SK-N-SH (cell line): ENCODE data around the gene OSBPL10.

Source experiments
- CTCF ChIP-seq: fragments of 200-600 bp; sonication (generic); IDR thresholded peaks from 2 replicates; pipeline ENCODE4 v1.6.1; 2017; ENCODE audit warnings: antibody characterized with exemption, mild to moderate bottlenecking, moderate library complexity
- EP300 ChIP-seq, 2 experiments: IDR thresholded peaks; 2 replicates each; pipeline versions ENCODE4 v1.4.0 to v1.6.1; 2012; ENCODE audit warnings: borderline replicate concordance in 1 of 2, low read depth in 1 of 2, low read length in 1 of 2
- GABPA ChIP-seq: IDR thresholded peaks from 2 replicates; pipeline ENCODE4 v1.4.0; 2012; ENCODE audit warnings: low read depth, mild to moderate bottlenecking
- GATA2 ChIP-seq: sonication (generic); formaldehyde crosslinking; IDR thresholded peaks from 2 replicates; pipeline ENCODE4 v1.5.0; 2020; ENCODE audit warnings: mild to moderate bottlenecking, missing genetic modification reagents
- MXI1 ChIP-seq: IDR thresholded peaks from 2 replicates; pipeline ENCODE4 v1.6.1; 2012; ENCODE audit warnings: mild to moderate bottlenecking, low read depth, low read length, improper control_type of control experiment
- POLR2AphosphoS5 ChIP-seq: IDR thresholded peaks from 2 replicates; pipeline ENCODE4 v1.6.1; 2012; ENCODE audit warnings: low read depth, low read length
- REST ChIP-seq: IDR thresholded peaks from 2 replicates; pipeline ENCODE4 v1.6.1; 2012; ENCODE audit warnings: mild to moderate bottlenecking, low read depth, low read length, moderate library complexity
- RFX5 ChIP-seq: IDR thresholded peaks from 2 replicates; pipeline ENCODE4 v1.6.1; 2012; ENCODE audit warnings: mild to moderate bottlenecking, improper control_type of control experiment, low read length
- TCF12 ChIP-seq: IDR thresholded peaks from 2 replicates; pipeline ENCODE4 v1.4.0; 2012

- TF ChIP-seq RFX5 (no peak), POLR2AphosphoS5 (no peak), TCF12 (no peak), CTCF (no peak), REST (no peak), MXI1 (no peak), EP300 (IDR thresholded peaks at IDR 0.05; ENCODE audit: borderline replicate concordance in 1 of 2, low read depth in 1 of 2, low read length in 1 of 2) (no peak), GABPA (no peak), GATA2 (CRISPR knock-in tag) (no peak)
These were observed 252.0 kb downstream of the OSBPL10 start for GRCh38 chr3:31729082-31729481.
